ENCODE results near the gene CCDC87. TPM values are rescaled to one million over a fixed set of nuclear protein-coding genes. Genes with fewer than 3 reads are reported as not detected.

Gene CCDC87
- total and polyA plus RNA-seq, 2 of the 8 experiments (the other 6 are each of a cell fraction or from before 2014, with no cell fraction given), result 0.32 to 0.99 TPM

DNA sequence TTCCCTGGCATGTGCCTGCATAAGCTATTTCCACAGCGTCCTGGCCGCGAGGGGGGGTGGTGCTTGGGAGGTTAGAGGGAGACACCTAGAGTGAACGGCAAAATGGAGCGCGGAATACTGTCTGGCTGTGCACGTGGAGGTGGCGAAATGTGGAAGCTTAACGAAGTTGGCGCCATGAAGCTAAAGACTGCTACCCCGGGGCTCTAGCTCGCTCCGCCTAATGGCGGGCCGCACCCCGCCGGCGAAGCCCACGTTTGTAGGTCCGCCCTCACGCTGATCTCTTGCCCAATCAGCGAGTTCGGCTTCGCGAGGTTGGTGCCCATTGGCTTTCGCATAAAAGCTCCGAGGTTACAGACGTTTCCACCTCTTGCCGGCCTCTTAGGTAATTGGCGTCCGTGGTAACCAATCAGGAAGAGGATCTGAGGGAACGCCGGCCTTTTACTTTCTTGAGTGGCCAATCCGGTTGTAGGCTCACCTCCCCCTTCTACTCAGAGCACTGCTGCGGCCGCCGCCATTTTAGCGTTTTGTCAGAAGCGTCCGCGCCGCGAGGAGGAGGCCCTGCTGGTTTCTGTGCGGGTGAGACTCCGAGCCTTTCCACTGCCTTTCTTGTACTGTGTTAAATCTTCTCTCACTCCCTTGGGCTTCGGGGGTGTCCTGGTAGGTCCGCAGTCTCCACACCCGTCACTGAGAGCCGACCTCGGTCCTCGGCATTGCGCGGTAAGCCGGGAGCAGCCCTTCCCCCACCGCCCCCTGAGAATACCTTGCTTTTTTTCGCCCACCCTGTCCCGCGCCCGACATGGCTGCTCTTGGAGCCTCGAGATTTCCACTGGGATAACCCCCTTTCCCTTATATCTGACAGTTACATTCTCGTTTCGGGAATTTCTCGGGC is 45.6 kb upstream of the CCDC87 start, which contains the start of gene RBM4 (continued):
- TF ChIP-seq KDM5A (IDR thresholded peaks at IDR 0.05; ENCODE audit: low read length) (peak; percentile 22; the same call in 1 of the 2 replicates), RNF2 (IDR thresholded peaks at IDR 0.05; ENCODE audit: borderline replicate concordance, low read depth, low read length, missing control alignments, poor library complexity, severe bottlenecking) (no peak), CREB1 (IDR thresholded peaks at IDR 0.05) (peak; percentile 77), HDAC6 (IDR thresholded peaks at IDR 0.05; ENCODE audit: low read depth, low read length) (no peak), GABPA (IDR thresholded peaks at IDR 0.05; ENCODE audit: borderline replicate concordance, insufficient read depth, low read length) (no peak), RFX5 (IDR thresholded peaks at IDR 0.05; ENCODE audit: borderline replicate concordance, low read depth, low read length) (0 out of 2 replicates have a peak, but pooled peaks have one; percentile 13)
- TF ChIP-seq, protein P1, sequence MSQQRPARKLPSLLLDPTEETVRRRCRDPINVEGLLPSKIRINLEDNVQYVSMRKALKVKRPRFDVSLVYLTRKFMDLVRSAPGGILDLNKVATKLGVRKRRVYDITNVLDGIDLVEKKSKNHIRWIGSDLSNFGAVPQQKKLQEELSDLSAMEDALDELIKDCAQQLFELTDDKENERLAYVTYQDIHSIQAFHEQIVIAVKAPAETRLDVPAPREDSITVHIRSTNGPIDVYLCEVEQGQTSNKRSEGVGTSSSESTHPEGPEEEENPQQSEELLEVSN (IDR thresholded peaks at IDR 0.05), result peak; percentile 82; the same call in 1 of the 2 replicates
- TF ChIP-seq, protein P2, sequence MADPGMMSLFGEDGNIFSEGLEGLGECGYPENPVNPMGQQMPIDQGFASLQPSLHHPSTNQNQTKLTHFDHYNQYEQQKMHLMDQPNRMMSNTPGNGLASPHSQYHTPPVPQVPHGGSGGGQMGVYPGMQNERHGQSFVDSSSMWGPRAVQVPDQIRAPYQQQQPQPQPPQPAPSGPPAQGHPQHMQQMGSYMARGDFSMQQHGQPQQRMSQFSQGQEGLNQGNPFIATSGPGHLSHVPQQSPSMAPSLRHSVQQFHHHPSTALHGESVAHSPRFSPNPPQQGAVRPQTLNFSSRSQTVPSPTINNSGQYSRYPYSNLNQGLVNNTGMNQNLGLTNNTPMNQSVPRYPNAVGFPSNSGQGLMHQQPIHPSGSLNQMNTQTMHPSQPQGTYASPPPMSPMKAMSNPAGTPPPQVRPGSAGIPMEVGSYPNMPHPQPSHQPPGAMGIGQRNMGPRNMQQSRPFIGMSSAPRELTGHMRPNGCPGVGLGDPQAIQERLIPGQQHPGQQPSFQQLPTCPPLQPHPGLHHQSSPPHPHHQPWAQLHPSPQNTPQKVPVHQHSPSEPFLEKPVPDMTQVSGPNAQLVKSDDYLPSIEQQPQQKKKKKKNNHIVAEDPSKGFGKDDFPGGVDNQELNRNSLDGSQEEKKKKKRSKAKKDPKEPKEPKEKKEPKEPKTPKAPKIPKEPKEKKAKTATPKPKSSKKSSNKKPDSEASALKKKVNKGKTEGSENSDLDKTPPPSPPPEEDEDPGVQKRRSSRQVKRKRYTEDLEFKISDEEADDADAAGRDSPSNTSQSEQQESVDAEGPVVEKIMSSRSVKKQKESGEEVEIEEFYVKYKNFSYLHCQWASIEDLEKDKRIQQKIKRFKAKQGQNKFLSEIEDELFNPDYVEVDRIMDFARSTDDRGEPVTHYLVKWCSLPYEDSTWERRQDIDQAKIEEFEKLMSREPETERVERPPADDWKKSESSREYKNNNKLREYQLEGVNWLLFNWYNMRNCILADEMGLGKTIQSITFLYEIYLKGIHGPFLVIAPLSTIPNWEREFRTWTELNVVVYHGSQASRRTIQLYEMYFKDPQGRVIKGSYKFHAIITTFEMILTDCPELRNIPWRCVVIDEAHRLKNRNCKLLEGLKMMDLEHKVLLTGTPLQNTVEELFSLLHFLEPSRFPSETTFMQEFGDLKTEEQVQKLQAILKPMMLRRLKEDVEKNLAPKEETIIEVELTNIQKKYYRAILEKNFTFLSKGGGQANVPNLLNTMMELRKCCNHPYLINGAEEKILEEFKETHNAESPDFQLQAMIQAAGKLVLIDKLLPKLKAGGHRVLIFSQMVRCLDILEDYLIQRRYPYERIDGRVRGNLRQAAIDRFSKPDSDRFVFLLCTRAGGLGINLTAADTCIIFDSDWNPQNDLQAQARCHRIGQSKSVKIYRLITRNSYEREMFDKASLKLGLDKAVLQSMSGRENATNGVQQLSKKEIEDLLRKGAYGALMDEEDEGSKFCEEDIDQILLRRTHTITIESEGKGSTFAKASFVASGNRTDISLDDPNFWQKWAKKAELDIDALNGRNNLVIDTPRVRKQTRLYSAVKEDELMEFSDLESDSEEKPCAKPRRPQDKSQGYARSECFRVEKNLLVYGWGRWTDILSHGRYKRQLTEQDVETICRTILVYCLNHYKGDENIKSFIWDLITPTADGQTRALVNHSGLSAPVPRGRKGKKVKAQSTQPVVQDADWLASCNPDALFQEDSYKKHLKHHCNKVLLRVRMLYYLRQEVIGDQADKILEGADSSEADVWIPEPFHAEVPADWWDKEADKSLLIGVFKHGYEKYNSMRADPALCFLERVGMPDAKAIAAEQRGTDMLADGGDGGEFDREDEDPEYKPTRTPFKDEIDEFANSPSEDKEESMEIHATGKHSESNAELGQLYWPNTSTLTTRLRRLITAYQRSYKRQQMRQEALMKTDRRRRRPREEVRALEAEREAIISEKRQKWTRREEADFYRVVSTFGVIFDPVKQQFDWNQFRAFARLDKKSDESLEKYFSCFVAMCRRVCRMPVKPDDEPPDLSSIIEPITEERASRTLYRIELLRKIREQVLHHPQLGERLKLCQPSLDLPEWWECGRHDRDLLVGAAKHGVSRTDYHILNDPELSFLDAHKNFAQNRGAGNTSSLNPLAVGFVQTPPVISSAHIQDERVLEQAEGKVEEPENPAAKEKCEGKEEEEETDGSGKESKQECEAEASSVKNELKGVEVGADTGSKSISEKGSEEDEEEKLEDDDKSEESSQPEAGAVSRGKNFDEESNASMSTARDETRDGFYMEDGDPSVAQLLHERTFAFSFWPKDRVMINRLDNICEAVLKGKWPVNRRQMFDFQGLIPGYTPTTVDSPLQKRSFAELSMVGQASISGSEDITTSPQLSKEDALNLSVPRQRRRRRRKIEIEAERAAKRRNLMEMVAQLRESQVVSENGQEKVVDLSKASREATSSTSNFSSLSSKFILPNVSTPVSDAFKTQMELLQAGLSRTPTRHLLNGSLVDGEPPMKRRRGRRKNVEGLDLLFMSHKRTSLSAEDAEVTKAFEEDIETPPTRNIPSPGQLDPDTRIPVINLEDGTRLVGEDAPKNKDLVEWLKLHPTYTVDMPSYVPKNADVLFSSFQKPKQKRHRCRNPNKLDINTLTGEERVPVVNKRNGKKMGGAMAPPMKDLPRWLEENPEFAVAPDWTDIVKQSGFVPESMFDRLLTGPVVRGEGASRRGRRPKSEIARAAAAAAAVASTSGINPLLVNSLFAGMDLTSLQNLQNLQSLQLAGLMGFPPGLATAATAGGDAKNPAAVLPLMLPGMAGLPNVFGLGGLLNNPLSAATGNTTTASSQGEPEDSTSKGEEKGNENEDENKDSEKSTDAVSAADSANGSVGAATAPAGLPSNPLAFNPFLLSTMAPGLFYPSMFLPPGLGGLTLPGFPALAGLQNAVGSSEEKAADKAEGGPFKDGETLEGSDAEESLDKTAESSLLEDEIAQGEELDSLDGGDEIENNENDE (IDR thresholded peaks at IDR 0.05; ENCODE audit: insufficient replicate concordance, low read length), result peak; percentile 17
